H9 (cell line): ENCODE data around the gene NALCN. TPM values are rescaled to one million over a fixed set of nuclear protein-coding genes. Genes with fewer than 3 reads are reported as not detected.

Experiments used
- DNase-seq: peaks from one replicate; pipeline ENCODE4 v3.0.0-alpha.2; 2017
- H2AFZ ChIP-seq: one replicate; pipeline ENCODE4 v1.6.1; 2013; ENCODE audit warnings: mild to moderate bottlenecking, low read length, control low read depth, moderate library complexity
- H2AK5ac ChIP-seq: 2 replicates; pipeline ENCODE4 v1.6.1; 2013; ENCODE audit warnings: low read length, control low read depth, mixed read lengths; ENCODE audit not compliant: insufficient read length
- H2BK120ac ChIP-seq: one replicate; pipeline ENCODE4 v1.6.1; 2013; ENCODE audit warnings: low read depth, mild to moderate bottlenecking, low read length, control low read depth, inconsistent platforms; ENCODE audit not compliant: poor library complexity, severe bottlenecking
- H2BK12ac ChIP-seq: 2 replicates; pipeline ENCODE4 v1.6.1; 2013; ENCODE audit warnings: low read length, control low read depth, mixed read lengths, low read depth; ENCODE audit not compliant: insufficient read length
- H2BK15ac ChIP-seq: 2 replicates; pipeline ENCODE4 v1.6.1; 2013; ENCODE audit warnings: low read depth, low read length, control low read depth
- H2BK20ac ChIP-seq: one replicate; pipeline ENCODE4 v1.6.1; 2013; ENCODE audit warnings: low read depth, mild to moderate bottlenecking, low read length, control low read depth, inconsistent platforms; ENCODE audit not compliant: poor library complexity, severe bottlenecking
- H2BK5ac ChIP-seq: 2 replicates; pipeline ENCODE4 v1.6.1; 2013; ENCODE audit warnings: low read length, control low read depth, mixed read lengths; ENCODE audit not compliant: insufficient read length
- H3K14ac ChIP-seq: 2 replicates; pipeline ENCODE4 v1.6.1; 2013; ENCODE audit warnings: low read length, control low read depth; ENCODE audit not compliant: insufficient read depth
- H3K18ac ChIP-seq: 2 replicates; pipeline ENCODE4 v1.6.1; 2013; ENCODE audit warnings: low read depth, mild to moderate bottlenecking, mixed read lengths, low read length, control low read depth; ENCODE audit not compliant: insufficient read length
- H3K23ac ChIP-seq: 2 replicates; pipeline ENCODE4 v1.6.1; 2013; ENCODE audit warnings: low read length, control low read depth, mixed read lengths, low read depth; ENCODE audit not compliant: insufficient read length
- H3K23me2 ChIP-seq: 2 replicates; pipeline ENCODE4 v1.6.1; 2013; ENCODE audit warnings: low read depth, mild to moderate bottlenecking, mixed read lengths, low read length, control low read depth; ENCODE audit not compliant: insufficient read length, poor library complexity, severe bottlenecking
- H3K27ac ChIP-seq: 2 replicates; pipeline ENCODE4 v1.5.1; 2013; ENCODE audit warnings: low read length, control low read depth, mixed read lengths, low read depth; ENCODE audit not compliant: insufficient read length
- H3K27me3 ChIP-seq: 2 replicates; pipeline ENCODE4 v1.6.1; 2013; ENCODE audit warnings: low read length, control low read depth, inconsistent platforms; ENCODE audit not compliant: insufficient read depth
- H3K4ac ChIP-seq: 2 replicates; pipeline ENCODE4 v1.6.1; 2013; ENCODE audit warnings: low read depth, mild to moderate bottlenecking, control low read depth, inconsistent platforms, low read length, moderate library complexity
- H3K4me1 ChIP-seq: 2 replicates; pipeline ENCODE4 v1.6.1; 2013; ENCODE audit warnings: low read length, control low read depth, inconsistent platforms; ENCODE audit not compliant: insufficient read depth
- H3K4me2 ChIP-seq: 2 replicates; pipeline ENCODE4 v1.6.1; 2013; ENCODE audit warnings: low read length, control low read depth, mixed read lengths; ENCODE audit not compliant: insufficient read length, insufficient read depth
- H3K56ac ChIP-seq: 2 replicates; pipeline ENCODE4 v1.6.1; 2013; ENCODE audit warnings: low read depth, mild to moderate bottlenecking, mixed read lengths, low read length, control low read depth; ENCODE audit not compliant: insufficient read length
- H3K79me1 ChIP-seq: 2 replicates; pipeline ENCODE4 v1.6.1; 2013; ENCODE audit warnings: low read depth, mild to moderate bottlenecking, moderate library complexity, low read length, control low read depth, inconsistent platforms; ENCODE audit not compliant: insufficient read depth, poor library complexity, severe bottlenecking
- H3K79me2 ChIP-seq: 2 replicates; pipeline ENCODE4 v1.6.1; 2013; ENCODE audit warnings: low read length, control low read depth, inconsistent platforms; ENCODE audit not compliant: insufficient read depth
- H3K9ac ChIP-seq: 2 replicates; pipeline ENCODE4 v1.6.1; 2013; ENCODE audit warnings: low read length, control low read depth, mixed read lengths; ENCODE audit not compliant: insufficient read length; ENCODE audit errors: extremely low read depth
- H3K9me3 ChIP-seq: one replicate; pipeline ENCODE4 v1.6.1; 2013; ENCODE audit warnings: low read depth, low read length, inconsistent platforms; ENCODE audit not compliant: control insufficient read depth
- H3T11ph ChIP-seq: one replicate; pipeline ENCODE4 v1.6.1; 2013; ENCODE audit warnings: mild to moderate bottlenecking, low read length, control low read depth, inconsistent platforms
- H4K20me1 ChIP-seq: one replicate; pipeline ENCODE4 v1.6.1; 2013; ENCODE audit not compliant: control insufficient read depth, insufficient read length, insufficient read depth
- H4K5ac ChIP-seq: 2 replicates; pipeline ENCODE4 v1.6.1; 2013; ENCODE audit warnings: low read depth, mild to moderate bottlenecking, mixed read lengths, low read length, control low read depth; ENCODE audit not compliant: insufficient read length
- H4K8ac ChIP-seq: replicated peaks from 2 replicates; pipeline ENCODE4 v1.6.1; 2013; ENCODE audit warnings: low read length, control low read depth, mixed read lengths, low read depth; ENCODE audit not compliant: insufficient read length
- H4K91ac ChIP-seq: 2 replicates; pipeline ENCODE4 v1.6.1; 2013; ENCODE audit warnings: low read depth, mild to moderate bottlenecking, moderate library complexity, mixed read lengths, low read length, control low read depth; ENCODE audit not compliant: insufficient read length
- H3K27ac Mint-ChIP-seq, 3 experiments: 2 replicates in 2 of 3; 3 replicates in 1 of 3; pipeline ENCODE4 v1.8.0; 2020 to 2021; ENCODE audit warnings: mixed read lengths in 3 of 3, mild to moderate bottlenecking in 1 of 3, moderate library complexity in 1 of 3
- H3K27me3 Mint-ChIP-seq: 2 replicates; pipeline ENCODE4 v1.8.0; 2021; ENCODE audit warnings: low read depth, mild to moderate bottlenecking, moderate library complexity, mixed read lengths
- H3K36me3 Mint-ChIP-seq, 3 experiments: 2 replicates in 2 of 3; 3 replicates in 1 of 3; pipeline ENCODE4 v1.8.0; 2020 to 2021; ENCODE audit warnings: low read depth in 3 of 3, mixed read lengths in 3 of 3; ENCODE audit not compliant: insufficient read depth in 1 of 3
- H3K4me1 Mint-ChIP-seq, 2 experiments: 2 replicates each; pipeline ENCODE4 v1.8.0; 2020; ENCODE audit warnings: mixed read lengths in 2 of 2
- H3K4me3 Mint-ChIP-seq, 2 experiments: 2 replicates in 1 of 2; 3 replicates in 1 of 2; pipeline ENCODE4 v1.8.0; 2020 to 2021; ENCODE audit warnings: mild to moderate bottlenecking in 2 of 2, mixed read lengths in 2 of 2, moderate library complexity in 1 of 2
- H3K9me3 Mint-ChIP-seq, 2 experiments: 2 replicates in 1 of 2; 3 replicates in 1 of 2; pipeline ENCODE4 v1.8.0; 2020; ENCODE audit warnings: mild to moderate bottlenecking in 2 of 2, mixed read lengths in 2 of 2, moderate library complexity in 1 of 2
- CTCF ChIP-seq: fragments of 200-600 bp; sonication (generic); conservative IDR thresholded peaks from 3 replicates; pipeline ENCODE4 v1.8.0; 2021; ENCODE audit warnings: antibody characterized with exemption, mild to moderate bottlenecking
- WGBS: extraction: QIAGEN DNeasy Blood & Tissue Kit; methylation state at CpG from one replicate; pipeline ENCODE4 v1.1.7; 2013; ENCODE audit warnings: missing lambda C conversion rate, low lambda C conversion rate, mixed read lengths; ENCODE audit not compliant: insufficient read length; ENCODE audit errors: extremely low coverage; 5-methylcytosine and 5-hydroxymethylcytosine counted together
- total RNA-seq: library from RNA; stranded (reverse); gene quantifications from 2 replicates; pipeline ENCODE4 v1.2.1, GENCODE V29; 2021

NALCN gene
- total RNA-seq, 1 experiment from 2014 or later = 0.09 TPM

DNA sequence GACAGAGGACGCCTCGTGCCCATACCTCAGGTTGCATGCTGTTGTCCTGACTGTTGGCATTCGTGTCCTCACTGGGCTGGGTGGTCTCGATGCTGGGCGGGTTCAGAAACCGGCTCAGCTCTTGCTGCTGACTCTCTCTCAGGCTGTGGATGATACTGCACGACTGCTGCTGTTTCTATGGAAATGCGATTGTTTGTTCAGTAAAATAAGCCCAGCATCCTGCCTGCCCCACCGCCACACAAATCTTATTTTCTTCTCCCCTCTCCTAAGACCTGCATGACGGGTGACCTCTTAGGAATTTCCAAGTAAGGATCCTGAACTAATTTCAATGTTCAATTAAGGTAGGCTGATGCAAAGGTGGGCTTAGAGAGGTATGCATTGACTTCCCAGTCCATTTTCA lies 356.5 kb downstream of the NALCN start:
- no peak overlapping the region for H2AFZ ChIP-seq
- no peak overlapping the region for H2AK5ac ChIP-seq
- Mint-ChIP-seq H3K27ac (no peak overlapping the region; a peak in 1 of 7 replicates), H3K27me3 (no peaks in the 10 kb centered on the region; the same call in 1 of the 2 replicates), H3K36me3 (no peaks in the 10 kb centered on the region), H3K9me3 (no peaks in the 10 kb centered on the region; a peak in 1 of 5 replicates), H3K4me3 (no peak overlapping the region), H3K4me1 (peaks cover 4 to 19% of the 10 kb centered on the region in 2 experiments)
- no peak overlapping the region; the same call in 1 of the 2 replicates for H3K14ac ChIP-seq
- TF ChIP-seq CTCF = no peak
- no CpG with 5 or more reads among the region's 10 CpGs for WGBS
- H3K9ac ChIP-seq = no peak overlapping the region
- H3T11ph ChIP-seq = no peak overlapping the region
- H3K9me3 ChIP-seq = no peaks in the 10 kb centered on the region
- H2BK12ac ChIP-seq = no peak overlapping the region
- no peaks in the 10 kb centered on the region for H4K20me1 ChIP-seq
- no peak overlapping the region for H3K23ac ChIP-seq
- H3K4me1 ChIP-seq = no peaks in the 10 kb centered on the region
- H3K56ac ChIP-seq = no peak overlapping the region
- no peaks in the 10 kb centered on the region for H3K23me2 ChIP-seq
- H4K8ac ChIP-seq = no peak overlapping the region
- no peak overlapping the region for H2BK15ac ChIP-seq
- H4K91ac ChIP-seq = no peak overlapping the region
- no peak overlapping the region for H4K5ac ChIP-seq
- no peaks in the 10 kb centered on the region for H3K79me1 ChIP-seq
- no peak overlapping the region for H2BK120ac ChIP-seq
- H3K18ac ChIP-seq = no peak overlapping the region
- H2BK20ac ChIP-seq = no peak overlapping the region
- H3K27me3 ChIP-seq = no peaks in the 10 kb centered on the region
- DNase-seq = no peak
- no peak overlapping the region for H3K4ac ChIP-seq
- H2BK5ac ChIP-seq = no peak overlapping the region
- H3K79me2 ChIP-seq = no peaks in the 10 kb centered on the region
- H3K4me2 ChIP-seq = no peak overlapping the region
- H3K27ac ChIP-seq = no peak overlapping the region
